ENCODE results near the gene TRIP10. TPM values are rescaled to one million over a fixed set of nuclear protein-coding genes. Genes with fewer than 3 reads are reported as not detected.

TRIP10 gene
- polyA plus RNA-seq, 1 experiment, result 51.5 TPM

DNA sequence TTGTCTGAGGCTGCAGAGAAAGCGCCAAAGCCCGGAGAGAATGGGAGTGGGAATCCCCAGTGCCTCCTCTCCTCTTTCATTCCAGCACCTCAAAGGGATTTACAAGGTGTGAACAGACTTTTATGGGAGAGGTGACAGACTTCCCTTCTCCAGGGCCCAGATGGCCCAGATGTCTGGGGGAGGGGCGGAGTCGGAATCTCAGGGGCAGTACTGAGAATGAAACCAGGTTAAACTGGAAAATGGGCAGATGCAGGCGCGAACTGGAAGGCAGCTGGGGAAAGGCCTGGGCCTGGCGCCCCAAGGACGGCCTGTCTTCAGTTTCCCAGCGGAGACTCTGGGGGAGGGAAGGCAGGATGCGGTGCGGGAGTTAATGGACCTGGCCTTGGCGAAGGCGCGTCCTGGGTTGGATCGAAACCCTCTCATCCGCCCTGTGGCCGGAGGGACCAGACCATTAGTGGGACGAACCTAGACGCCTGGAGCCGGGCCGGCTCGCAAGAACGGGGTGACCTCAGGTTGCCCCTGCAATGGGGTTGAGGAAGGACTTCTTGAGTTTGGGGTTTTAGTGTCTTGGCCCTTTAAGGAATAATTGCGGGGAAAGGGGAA is 592 bp upstream of the TRIP10 start:
- H3K36me3 ChIP-seq (ENCODE audit: control insufficient read depth, insufficient read depth, low read length), result peaks cover 6% of the 10 kb centered on the region
- H3K4me3 ChIP-seq (ENCODE audit: low read depth, low read length), result peak overlapping the region; percentile 30
- no peaks in the 10 kb centered on the region for H3K27me3 ChIP-seq (ENCODE audit: control insufficient read depth, insufficient read depth, low read length)
- DNase-seq (ENCODE audit: low read depth), result no peak
- POLR2A ChIA-PET, result no interaction called here
- CTCF ChIA-PET, result interaction anchor here (1.0 to 6.6 kb wide), 9 partner anchors 14 to 223 kb away, joined by 3 to 51 read pairs (median 3); no protein-coding TSS in a partner anchor
- TF ChIP-seq CTCF (IDR thresholded peaks at IDR 0.05; ENCODE audit: insufficient read depth, low read depth, low read length), result no peak

GRCh38 chr19:6739883-6740588 is 556 bp downstream of the TRIP10 start:
- CTCF ChIA-PET, result interaction anchor here (6.6 kb wide), 1 partner anchor 123 kb away, joined by 51 read pairs; no protein-coding TSS in a partner anchor

DNA sequence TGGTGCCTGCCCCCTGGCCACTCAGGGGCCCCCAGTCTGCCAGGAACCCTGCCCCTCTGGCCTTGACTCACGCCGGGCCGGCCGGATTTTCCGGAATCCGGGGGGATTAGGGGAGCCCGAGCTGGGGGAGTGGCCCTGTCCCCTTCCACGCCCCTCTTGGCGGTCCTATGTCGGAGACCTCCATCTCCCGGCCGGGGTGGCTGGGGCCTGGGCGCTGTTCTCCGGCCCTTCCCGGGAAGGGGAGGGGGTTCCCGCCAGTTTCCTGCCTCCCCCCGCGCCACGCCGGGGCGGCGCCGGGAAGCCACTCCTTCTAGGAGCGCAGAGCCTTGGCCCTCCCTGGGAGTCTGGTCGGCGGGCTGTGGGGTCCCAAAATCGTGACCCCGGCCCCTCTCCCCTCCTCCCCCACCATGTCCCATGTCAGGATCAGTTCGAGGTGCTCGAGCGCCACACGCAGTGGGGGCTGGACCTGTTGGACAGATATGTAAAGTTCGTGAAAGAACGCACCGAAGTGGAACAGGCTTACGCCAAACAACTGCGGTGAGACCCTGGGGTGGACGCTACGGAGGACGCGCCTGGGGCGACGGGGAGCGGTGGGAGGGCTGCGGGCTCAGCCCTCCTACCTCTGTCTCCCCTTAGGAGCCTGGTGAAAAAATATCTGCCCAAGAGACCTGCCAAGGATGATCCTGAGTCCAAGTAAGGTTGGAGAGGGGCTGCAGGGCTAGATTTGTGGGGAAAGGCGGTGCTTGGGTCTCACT is 1.3 kb downstream of the TRIP10 start:
- no peak for DNase-seq (ENCODE audit: low read depth)
- POLR2A ChIA-PET, result no interaction called here
- TF ChIP-seq CTCF (IDR thresholded peaks at IDR 0.05; ENCODE audit: insufficient read depth, low read depth, low read length), result no peak
- Histone ChIP-seq H3K36me3 (ENCODE audit: control insufficient read depth, insufficient read depth, low read length) (peaks cover 8% of the 10 kb centered on the region), H3K4me3 (ENCODE audit: low read depth, low read length) (peak overlapping the region; percentile 83), H3K27me3 (ENCODE audit: control insufficient read depth, insufficient read depth, low read length) (no peaks in the 10 kb centered on the region)
- CTCF ChIA-PET, result interaction anchor here (6.6 kb wide), 1 partner anchor 122 kb away, joined by 51 read pairs; no protein-coding TSS in a partner anchor

More at GRCh38 chr19:6739883-6740588, 556 bp downstream of the TRIP10 start:
- no peak for DNase-seq (ENCODE audit: low read depth)
- Histone ChIP-seq H3K36me3 (ENCODE audit: control insufficient read depth, insufficient read depth, low read length) (peaks cover 7% of the 10 kb centered on the region), H3K4me3 (ENCODE audit: low read depth, low read length) (peak overlapping the region; percentile 83), H3K27me3 (ENCODE audit: control insufficient read depth, insufficient read depth, low read length) (no peaks in the 10 kb centered on the region)
- POLR2A ChIA-PET, result no interaction called here
- TF ChIP-seq CTCF (IDR thresholded peaks at IDR 0.05; ENCODE audit: insufficient read depth, low read depth, low read length), result no peak

DNA sequence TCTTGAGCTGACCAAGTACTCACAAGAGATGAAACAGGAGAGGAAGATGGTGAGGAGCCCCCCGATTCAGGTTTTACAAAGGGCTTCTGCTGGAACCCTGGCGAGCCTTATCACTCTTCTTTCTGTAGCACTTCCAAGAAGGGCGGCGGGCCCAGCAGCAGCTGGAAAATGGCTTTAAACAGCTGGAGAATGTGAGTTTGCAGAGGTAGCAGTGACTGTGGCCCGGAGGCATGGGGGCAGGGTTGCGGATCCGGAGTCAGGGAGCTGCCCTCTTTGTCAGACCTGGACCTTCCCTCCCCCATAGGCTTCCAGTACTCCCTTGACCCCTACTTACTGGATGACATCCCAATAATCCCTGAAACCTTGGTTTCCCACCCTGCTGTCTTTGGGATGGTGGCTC is 3.6 kb downstream of the TRIP10 start:
- TF ChIP-seq CTCF (IDR thresholded peaks at IDR 0.05; ENCODE audit: insufficient read depth, low read depth, low read length), result no peak
- Histone ChIP-seq H3K36me3 (ENCODE audit: control insufficient read depth, insufficient read depth, low read length) (peaks cover 16% of the 10 kb centered on the region), H3K4me3 (ENCODE audit: low read depth, low read length) (no peak overlapping the region), H3K27me3 (ENCODE audit: control insufficient read depth, insufficient read depth, low read length) (no peaks in the 10 kb centered on the region)
- ChIA-PET POLR2A (no interaction called here), CTCF (interaction anchor here (0.7 kb wide), 1 partner anchor 11 kb away, joined by 3 read pairs; no protein-coding TSS in a partner anchor)
- DNase-seq (ENCODE audit: low read depth), result no peak

Data from BJ (cell line).